Right lobe of liver (tissue), 6 donors: ENCODE data around the gene ENDOV. TPM values are rescaled to one million over a fixed set of nuclear protein-coding genes. Genes with fewer than 3 reads are reported as not detected.

Source experiments
- ATAC-seq, 4 donors: fragments of 200-7000 bp; cut with Tn5 transposase; one replicate each; pipeline ENCODE4 v1.9.1; 2020; ENCODE audit warnings: mild to moderate bottlenecking in 4 of 4, moderate library complexity in 4 of 4
- DNase-seq, 3 donors: peaks; one replicate each; pipeline ENCODE4 v3.0.0-alpha.2; 2020
- H3K27ac ChIP-seq, 3 donors: fragments of 200-600 bp; one replicate each; pipeline ENCODE4 v1.8.0; 2022
- H3K27me3 ChIP-seq, 2 donors: fragments of 200-600 bp; one replicate each; pipeline ENCODE4 v1.8.0; 2022
- H3K36me3 ChIP-seq, 4 donors: fragments of 200-600 bp; sonication (generic) in 1 of 4; one replicate each; pipeline versions ENCODE4 v1.5.1 to v1.8.0; 2017 to 2022; ENCODE audit warnings: control low read depth in 1 of 4
- H3K4me1 ChIP-seq, 4 donors: fragments of 200-600 bp; sonication (generic) in 1 of 4; one replicate each; pipeline versions ENCODE4 v1.5.1 to v1.8.0; 2017 to 2022; ENCODE audit warnings: control low read depth in 1 of 4
- H3K4me3 ChIP-seq, 3 donors: fragments of 200-600 bp; one replicate each; pipeline ENCODE4 v1.8.0; 2022
- H3K9me3 ChIP-seq, 4 donors: fragments of 200-600 bp; sonication (generic) in 1 of 4; one replicate each; pipeline versions ENCODE4 v1.5.1 to v1.8.0; 2017 to 2022; ENCODE audit warnings: control low read depth in 1 of 4
- CTCF ChIP-seq, 4 donors: fragments of 200-600 bp in 3 of 4; fragments of 450-650 bp in 1 of 4; IDR thresholded peaks; one replicate each; pipeline versions ENCODE4 v1.5.1 to v1.8.0; 2016 to 2022; ENCODE audit warnings: antibody characterized with exemption in 4 of 4, mild to moderate bottlenecking in 2 of 4
- POLR2A ChIP-seq: fragments of 450-650 bp; IDR thresholded peaks from one replicate; pipeline ENCODE4 v1.6.1; 2017; ENCODE audit warnings: antibody characterized with exemption, mild to moderate bottlenecking
- WGBS: methylation state at CpG from one replicate; pipeline ENCODE4 v1.1.6; 2018; ENCODE audit warnings: low coverage, low lambda C conversion rate; ENCODE audit not compliant: insufficient coverage; ENCODE audit errors: missing lambda C conversion rate; 5-methylcytosine and 5-hydroxymethylcytosine counted together
- intact Hi-C, 2 donors: fragments of 100-400 bp; cut with DNase I; formaldehyde crosslinking; loops; one replicate each; pipeline versions ENCODE4 v1.11.2 to v1.14.1; 2022
- total RNA-seq, 6 experiments: library from RNA; depleted of rRNA in 2 of 6; stranded (reverse); fragments of >200 nt in 2 of 6; fragmentation: NEBNext Ultra II Directional in 3 of 6; extraction: Animal tissue kit (Norgen Biotek cat#: 25700) in 3 of 6; gene quantifications; one replicate each; pipeline versions ENCODE4 v1.1.0 to v1.2.4, GENCODE V29; 2016 to 2023
- donor health status: DM: no; HTN: yes; CAD: no.
- donor health status: DM: no; HTN: no; CAD: no.
- donor health status: DM: no; HTN: no; CAD: no.
- donor health status: DM: no; HTN: yes; CAD: no.
- donor health status: DM: no; HTN: yes; CAD: no.

The ENDOV gene
- total RNA-seq, 6 experiments from 2014 or later, result 6.8 to 14.1 (median 11.3) TPM

DNA sequence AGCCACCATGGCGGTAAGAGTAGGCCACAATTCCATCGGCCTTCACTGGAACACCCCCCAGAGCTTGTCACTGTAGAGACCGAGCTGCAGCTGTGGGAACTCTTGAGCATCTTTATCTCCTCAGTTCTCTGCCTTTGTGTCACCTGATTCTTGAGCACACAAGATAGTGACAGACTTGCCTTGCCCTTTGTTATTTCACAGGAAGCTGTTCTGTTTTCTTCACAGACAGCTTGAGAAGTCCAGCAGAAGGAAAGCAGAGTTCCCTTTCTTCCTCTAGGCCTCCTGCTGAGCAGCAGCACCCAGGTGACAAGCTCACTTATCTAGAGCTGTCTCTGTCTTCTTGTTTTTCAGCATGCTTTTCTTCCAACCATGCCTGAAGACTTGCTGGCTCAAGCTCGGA is 38.4 kb upstream of the ENDOV start:
- Histone ChIP-seq H3K27ac (no peak overlapping the region), H3K4me1 (no peaks in the 10 kb centered on the region), H3K9me3 (no peaks in the 10 kb centered on the region), H3K27me3 (no peaks in the 10 kb centered on the region), H3K4me3 (no peak overlapping the region), H3K36me3 (peaks cover 9 to 96% (median 60%) of the 10 kb centered on the region in 4 donors)
- TF ChIP-seq CTCF (IDR thresholded peaks at IDR 0.05), result no peak
- TF ChIP-seq POLR2A, result no peak
- intact Hi-C loops, result no loop called here
- DNase-seq, result no peak
- no peak for ATAC-seq
- WGBS, result no CpG with 5 or more reads among the region's 4 CpGs

GRCh38 chr17:80377798-80378197 is 37.2 kb upstream of the ENDOV start:
- peak in 2 of 4 donors; percentile 14 to 16 for ATAC-seq
- H3K9me3 ChIP-seq, result no peaks in the 10 kb centered on the region

DNA sequence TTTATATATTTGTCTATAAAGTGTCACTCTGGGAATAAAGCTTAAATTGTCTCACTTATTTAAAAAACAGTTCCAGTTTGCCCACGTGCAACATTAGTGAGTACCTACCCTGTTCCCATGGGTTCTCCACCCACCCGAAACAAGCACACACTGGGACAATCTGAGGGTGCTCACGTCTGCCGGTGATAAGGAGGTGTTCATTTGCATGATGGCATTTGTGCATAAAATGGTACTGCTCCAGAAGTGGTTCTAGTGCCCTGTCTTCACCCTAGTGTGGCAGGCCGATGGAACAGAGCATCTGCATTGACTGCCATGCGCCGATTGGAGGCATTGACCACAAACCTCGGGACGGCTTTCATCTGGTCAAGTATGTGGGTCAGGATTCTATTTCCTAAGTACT is 35.6 kb upstream of the ENDOV start:
- H3K9me3 ChIP-seq, result no peaks in the 10 kb centered on the region
- no peaks in the 10 kb centered on the region for H3K27me3 ChIP-seq
- 84% methylated on average over 5 of the region's 9 CpGs for WGBS
- peaks cover 3 to 100% (median 55%) of the 10 kb centered on the region in 4 donors for H3K36me3 ChIP-seq
- no peak for ATAC-seq
- H3K27ac ChIP-seq, result no peak overlapping the region
- no peak overlapping the region for H3K4me3 ChIP-seq
- TF ChIP-seq CTCF (IDR thresholded peaks at IDR 0.05), result no peak
- no peak for TF ChIP-seq POLR2A
- peak in 1 of 3 donors; percentile 15 for DNase-seq
- no peaks in the 10 kb centered on the region for H3K4me1 ChIP-seq
- intact Hi-C loops, result no loop called here

More at GRCh38 chr17:80377798-80378197, 37.2 kb upstream of the ENDOV start:
- no CpG with 5 or more reads among the region's 9 CpGs for WGBS
- no peaks in the 10 kb centered on the region for H3K4me1 ChIP-seq
- H3K27ac ChIP-seq, result no peak overlapping the region
- intact Hi-C loops, result no loop called here
- no peaks in the 10 kb centered on the region for H3K27me3 ChIP-seq
- DNase-seq, result no peak
- H3K36me3 ChIP-seq, result peaks cover 5 to 96% (median 57%) of the 10 kb centered on the region in 4 donors
- TF ChIP-seq CTCF (IDR thresholded peaks at IDR 0.05), result no peak
- no peak for TF ChIP-seq POLR2A
- H3K4me3 ChIP-seq, result no peak overlapping the region

GRCh38 chr17:80380068-80380467 is 34.9 kb upstream of the ENDOV start:
- intact Hi-C loops, result no loop called here
- H3K27me3 ChIP-seq, result no peaks in the 10 kb centered on the region
- H3K4me1 ChIP-seq, result no peaks in the 10 kb centered on the region
- TF ChIP-seq POLR2A (no peak), CTCF (IDR thresholded peaks at IDR 0.05) (no peak)
- ATAC-seq, result no peak
- DNase-seq, result no peak
- H3K27ac ChIP-seq, result no peak overlapping the region
- H3K9me3 ChIP-seq, result no peaks in the 10 kb centered on the region
- no peak overlapping the region for H3K4me3 ChIP-seq
- peaks cover 0 to 100% (median 51%) of the 10 kb centered on the region in 4 donors for H3K36me3 ChIP-seq
- WGBS, result 90% methylated on average over 4 of the region's 6 CpGs

DNA sequence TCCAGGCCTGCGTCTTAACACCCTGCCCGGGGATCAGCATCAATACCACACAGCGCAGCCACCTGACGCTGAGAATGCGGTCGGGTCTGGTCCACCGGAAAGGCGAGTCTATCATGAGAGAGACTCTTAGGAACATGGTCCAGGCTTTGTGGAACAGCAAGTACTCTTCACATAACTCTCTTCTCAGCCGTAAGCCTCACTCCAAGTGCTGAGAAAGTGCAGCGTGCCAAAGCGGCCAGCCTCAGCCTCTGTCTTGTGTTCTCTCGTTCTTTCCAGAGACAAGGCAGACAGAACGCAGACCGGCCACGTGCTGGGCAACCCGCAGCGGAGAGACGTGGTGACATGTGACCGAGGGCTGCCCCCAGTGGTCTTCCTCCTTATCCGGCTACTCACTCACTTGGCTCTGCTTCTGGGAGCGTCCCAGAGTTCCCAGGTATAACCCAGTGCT is 34.4 kb upstream of the ENDOV start:
- Histone ChIP-seq H3K9me3 (no peaks in the 10 kb centered on the region), H3K27me3 (no peaks in the 10 kb centered on the region), H3K4me3 (no peak overlapping the region), H3K36me3 (peaks cover 0 to 100% (median 50%) of the 10 kb centered on the region in 4 donors), H3K4me1 (no peaks in the 10 kb centered on the region), H3K27ac (no peak overlapping the region)
- intact Hi-C loops, result no loop called here
- 97% methylated on average over 11 of the region's 21 CpGs for WGBS
- no peak for DNase-seq
- no peak for TF ChIP-seq POLR2A
- TF ChIP-seq CTCF (IDR thresholded peaks at IDR 0.05), result no peak
- no peak for ATAC-seq
